ENCODE results near the gene EPHA5.

The EPHA5 gene

DNA sequence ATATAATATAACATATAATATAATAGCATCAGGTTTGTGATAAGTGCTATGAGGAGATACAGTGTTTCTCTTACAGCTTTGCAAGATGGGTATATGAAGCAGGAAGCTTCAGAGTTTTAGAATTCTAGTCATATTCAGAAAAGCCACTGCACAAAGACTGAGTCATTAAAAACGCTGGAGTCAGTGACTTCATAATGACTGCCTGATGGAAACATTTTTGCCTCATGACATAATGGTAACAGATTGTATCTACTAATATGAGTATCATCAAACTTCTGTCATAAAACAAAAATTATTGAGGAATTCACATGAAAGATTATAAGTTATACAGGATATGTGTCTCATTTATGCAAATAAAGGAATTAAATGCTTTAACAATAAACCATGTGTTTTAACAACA, 46.8 kb downstream of the EPHA5 start:
- DNase-seq, result no peak

DNA sequence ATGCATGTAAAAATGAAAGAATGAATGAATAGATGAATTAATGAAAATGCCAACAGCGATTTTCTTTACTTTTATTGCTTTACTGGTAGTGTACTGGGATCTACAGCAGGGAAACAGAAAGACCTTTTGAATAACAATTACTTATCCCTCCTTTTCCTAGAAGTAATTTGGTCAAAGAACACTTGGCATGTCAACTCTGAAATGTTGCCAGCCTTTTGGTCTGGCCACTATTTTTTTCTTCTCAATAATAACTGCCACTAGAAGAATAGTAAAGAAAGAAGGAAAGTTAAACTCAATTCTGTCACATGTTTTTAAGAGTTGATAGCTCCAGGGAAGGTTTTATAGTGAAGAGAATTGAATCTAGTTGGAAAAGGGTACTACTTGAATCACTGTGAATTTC, 52.9 kb downstream of the EPHA5 start:
- DNase-seq, result no peak

DNA sequence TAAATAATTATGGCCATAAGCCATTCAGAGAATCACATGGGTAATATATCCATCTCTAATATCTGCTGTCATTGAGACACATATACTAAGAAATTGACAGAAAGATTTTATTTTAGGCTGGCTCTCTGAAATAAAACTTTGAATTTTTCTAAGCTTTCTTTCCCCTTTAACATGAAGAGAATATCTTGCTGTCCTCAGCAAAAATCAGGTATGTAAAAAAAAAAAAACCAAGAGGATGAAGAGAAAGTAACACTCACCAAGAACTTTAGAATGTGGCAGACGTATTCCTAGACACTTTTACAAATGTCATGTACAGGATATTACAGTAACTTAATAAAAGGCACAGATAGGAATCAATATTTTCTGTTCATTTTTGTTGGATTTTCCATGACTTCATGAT, 65.8 kb downstream of the EPHA5 start:
- DNase-seq, result no peak

DNA sequence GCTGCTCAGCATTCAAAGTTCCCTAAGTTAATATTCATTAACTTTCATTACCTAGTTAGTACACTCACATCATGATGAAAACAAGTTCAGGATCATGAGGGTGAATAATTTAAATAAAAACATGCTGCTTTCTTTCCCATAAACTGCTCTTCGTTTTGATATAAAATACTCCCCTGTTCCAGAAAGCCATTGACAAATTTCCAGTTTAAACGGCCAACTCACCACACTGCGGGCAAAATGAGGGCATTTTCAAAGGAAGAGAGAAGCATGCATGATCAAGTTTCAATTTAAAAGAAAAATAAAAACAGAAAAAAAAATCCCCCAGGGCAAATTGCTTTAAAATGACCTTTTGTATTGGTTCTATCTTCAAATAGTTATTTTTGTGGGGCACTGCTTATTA, 69.6 kb downstream of the EPHA5 start:
- no peak for DNase-seq

DNA sequence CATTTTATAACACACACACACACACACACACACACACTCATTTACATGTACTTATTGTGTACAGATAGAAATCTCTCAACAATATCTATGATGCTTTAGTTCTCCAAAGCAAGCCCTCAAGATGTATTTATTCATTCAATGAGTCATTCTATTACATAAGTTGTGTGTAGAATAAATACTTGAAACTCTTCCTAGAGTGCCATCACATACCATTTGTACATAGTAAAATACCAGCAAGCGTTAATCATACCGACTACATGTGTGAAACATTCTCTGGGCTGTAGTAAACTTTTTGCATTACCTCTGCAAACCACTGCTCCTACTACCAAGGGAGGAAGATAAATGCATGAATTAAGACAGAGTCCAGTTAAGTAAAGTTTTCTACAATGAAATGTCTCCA, 70.9 kb downstream of the EPHA5 start:
- DNase-seq, result no peak

- no peak for DNase-seq
These were observed 72.6 kb downstream of the EPHA5 start for GRCh38 chr4:65597697-65598096.

GRCh38 chr4:65592089-65592488, 78.2 kb downstream of the EPHA5 start:
- no peak for DNase-seq

DNA sequence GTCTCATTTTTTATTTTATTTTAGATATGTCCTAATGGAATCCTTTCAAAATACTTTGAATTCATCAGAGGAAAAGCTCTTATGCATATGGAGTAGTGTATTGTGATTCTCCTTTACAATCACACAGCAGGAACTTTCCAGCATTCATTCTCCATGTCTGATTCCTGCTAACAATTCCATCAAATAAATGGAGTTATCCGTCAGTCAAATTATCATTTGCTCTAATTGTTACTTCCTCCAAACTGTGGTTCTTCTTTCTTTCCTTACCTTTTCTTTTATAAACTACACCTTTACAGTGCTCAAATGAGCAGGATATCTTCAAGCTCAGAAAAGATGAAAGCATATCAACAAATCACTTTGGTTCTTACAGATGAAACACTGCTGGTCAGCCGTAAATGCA, 80.4 kb downstream of the EPHA5 start:
- DNase-seq, result no peak

GRCh38 chr4:65589331-65589730, 81.0 kb downstream of the EPHA5 start:
- DNase-seq, result no peak

DNA sequence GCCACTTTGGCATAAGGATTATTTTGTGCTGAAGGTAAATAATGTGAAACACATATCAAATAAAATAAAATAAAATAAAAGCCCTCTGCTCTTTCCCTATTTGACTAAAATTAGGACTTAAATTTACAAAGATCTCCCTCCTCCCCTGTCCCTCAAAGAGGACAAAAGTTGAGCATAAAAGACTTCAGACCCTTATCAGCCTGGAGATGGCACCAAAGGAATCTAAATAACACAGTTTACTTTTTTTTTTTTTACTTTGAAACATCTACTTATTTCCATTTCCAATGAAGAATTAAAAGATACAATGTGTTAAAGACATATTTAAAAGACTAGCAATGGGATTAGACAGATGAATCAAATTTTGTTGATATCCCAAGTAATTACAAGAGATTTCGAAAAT, 89.7 kb downstream of the EPHA5 start:
- no peak for DNase-seq

GRCh38 chr4:65566473-65566872, 103.8 kb downstream of the EPHA5 start:
- DNase-seq, result no peak

GRCh38 chr4:65561164-65561563, 109.1 kb downstream of the EPHA5 start:
- no peak for DNase-seq

GRCh38 chr4:65559270-65559669, 111.0 kb downstream of the EPHA5 start:
- DNase-seq, result no peak

DNA sequence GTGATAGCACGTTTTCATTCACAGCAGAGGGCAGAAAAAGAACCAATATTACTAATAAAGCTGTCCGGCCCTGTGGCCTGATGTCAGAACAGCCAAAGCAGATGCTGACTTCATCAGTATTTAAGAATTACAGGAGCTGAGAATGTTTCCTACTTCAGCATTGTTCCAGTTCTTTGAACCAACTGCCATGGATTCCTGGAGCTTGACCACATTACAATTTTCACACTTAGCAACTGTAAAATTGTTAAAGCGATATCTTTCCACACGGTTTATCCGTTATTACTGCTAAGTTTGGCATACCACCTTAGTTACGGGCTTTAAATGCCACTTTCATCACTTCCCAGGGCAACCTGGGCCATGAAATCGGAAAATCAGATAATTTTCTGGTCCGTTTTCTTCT, 118.2 kb downstream of the EPHA5 start:
- no peak for DNase-seq

DNA sequence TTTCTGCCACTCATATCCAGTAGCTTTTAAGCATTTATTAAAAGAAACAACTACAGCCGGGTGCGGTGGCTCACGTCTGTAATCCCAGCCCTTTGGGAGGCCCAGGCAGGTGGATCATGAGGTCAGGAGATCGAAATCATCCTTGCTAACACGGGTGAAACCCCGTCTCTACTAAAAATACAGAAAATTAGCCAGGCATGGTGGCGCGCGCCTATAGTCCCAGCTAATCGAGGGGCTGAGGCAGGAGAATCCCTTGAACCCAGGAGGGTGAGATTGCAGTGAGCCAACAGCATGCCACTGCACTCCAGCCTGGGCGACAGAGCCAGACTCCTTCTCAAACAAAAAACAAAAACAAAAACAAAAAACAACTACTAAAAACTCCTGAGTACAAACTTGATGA, 119.8 kb downstream of the EPHA5 start:
- no peak for DNase-seq

GRCh38 chr4:65546882-65547416, 123.3 kb downstream of the EPHA5 start:
- no peak for DNase-seq

DNA sequence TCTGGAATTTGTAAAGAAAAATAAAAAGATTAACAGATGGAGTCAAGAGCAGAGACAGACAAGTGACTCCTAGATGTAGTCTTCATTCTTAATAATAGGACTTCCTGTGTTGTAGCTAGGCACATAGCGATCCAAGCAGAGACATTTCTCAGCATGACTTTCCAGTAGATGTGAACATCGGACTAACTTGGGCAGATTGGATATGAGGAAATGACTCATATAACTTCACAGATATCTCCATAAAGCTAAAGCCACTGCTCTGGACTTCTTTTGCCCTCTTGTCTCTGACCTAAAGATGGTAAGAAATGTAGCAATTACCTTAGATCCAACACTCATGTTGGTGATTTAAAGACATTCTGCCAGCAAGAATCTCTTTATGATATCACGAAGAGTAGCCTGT, 131.7 kb downstream of the EPHA5 start:
- no peak for DNase-seq

DNA sequence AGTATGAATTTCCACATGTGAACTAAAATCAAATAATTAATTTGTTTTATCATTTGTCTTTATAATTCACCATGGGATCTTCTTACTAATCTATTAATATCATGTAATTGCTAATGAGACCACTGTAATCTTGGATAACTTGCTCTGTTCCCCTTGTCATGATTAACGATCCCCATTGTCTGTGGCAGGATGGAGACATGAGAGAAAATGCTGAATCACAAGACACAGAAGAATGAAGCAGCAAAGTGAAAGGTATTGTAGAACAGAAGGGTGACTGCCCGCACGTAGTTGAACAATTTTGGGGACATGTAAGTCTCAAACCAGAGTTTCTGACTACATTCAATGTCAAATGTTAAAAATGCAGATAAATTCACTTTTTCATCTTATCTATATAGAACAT, 135.2 kb downstream of the EPHA5 start:
- DNase-seq, result no peak

DNA sequence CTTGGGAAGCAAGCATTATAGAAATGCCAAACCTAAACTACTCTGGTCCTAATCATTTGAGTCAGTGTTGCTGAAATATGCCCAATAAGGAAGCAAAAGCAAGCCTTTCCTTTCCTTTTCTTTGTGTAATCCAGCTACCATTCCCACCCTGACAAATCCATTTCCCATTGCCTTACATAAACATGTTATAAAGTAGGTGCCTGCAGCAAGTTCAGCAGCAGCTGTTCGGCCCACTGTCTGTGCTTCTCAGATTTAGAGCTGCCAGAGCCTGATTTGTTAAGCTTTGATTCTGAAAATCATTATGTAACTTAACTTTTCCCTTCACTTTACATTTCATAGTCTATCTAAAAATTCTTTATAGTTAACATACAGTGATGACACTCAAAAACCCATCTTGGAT, 148.6 kb downstream of the EPHA5 start:
- DNase-seq, result no peak

- DNase-seq, result no peak
These were observed 154.6 kb downstream of the EPHA5 start for GRCh38 chr4:65515646-65516045.

GRCh38 chr4:65510976-65511375, 159.3 kb downstream of the EPHA5 start:
- DNase-seq, result no peak

- no peak for DNase-seq
These were observed 162.1 kb downstream of the EPHA5 start for GRCh38 chr4:65508168-65508567.

GRCh38 chr4:65502131-65502701, 168.1 kb downstream of the EPHA5 start:
- no peak for DNase-seq

- DNase-seq, result no peak
These were observed 171.7 kb downstream of the EPHA5 start for GRCh38 chr4:65498606-65499005.

GRCh38 chr4:65495439-65495838, 174.8 kb downstream of the EPHA5 start:
- DNase-seq, result no peak

DNA sequence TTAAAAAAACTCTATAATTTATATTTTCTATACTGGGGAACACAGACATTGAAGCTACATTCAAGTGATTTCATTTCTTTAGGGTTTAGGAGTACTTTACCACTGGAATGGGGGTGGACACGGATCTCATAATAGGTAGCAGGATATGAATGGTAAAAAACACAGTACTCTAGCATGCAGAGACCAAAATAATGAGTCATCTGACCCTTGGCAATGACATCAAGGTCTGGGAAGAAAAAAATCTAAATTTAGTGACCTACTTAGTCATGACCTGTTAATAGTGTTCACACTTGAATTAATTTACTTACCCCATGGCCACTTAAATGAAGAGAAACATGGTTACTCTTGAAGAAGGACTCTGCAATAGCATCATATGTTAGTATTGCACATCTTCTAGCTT, 187.9 kb downstream of the EPHA5 start:
- no peak for DNase-seq
